ENCODE data around the gene INS. TPM values are rescaled to one million over a fixed set of nuclear protein-coding genes. Genes with fewer than 3 reads are reported as not detected.

INS gene
- total and polyA plus RNA-seq, 4 donors: 0.16 to 0.37 TPM; not detected in 2

DNA sequence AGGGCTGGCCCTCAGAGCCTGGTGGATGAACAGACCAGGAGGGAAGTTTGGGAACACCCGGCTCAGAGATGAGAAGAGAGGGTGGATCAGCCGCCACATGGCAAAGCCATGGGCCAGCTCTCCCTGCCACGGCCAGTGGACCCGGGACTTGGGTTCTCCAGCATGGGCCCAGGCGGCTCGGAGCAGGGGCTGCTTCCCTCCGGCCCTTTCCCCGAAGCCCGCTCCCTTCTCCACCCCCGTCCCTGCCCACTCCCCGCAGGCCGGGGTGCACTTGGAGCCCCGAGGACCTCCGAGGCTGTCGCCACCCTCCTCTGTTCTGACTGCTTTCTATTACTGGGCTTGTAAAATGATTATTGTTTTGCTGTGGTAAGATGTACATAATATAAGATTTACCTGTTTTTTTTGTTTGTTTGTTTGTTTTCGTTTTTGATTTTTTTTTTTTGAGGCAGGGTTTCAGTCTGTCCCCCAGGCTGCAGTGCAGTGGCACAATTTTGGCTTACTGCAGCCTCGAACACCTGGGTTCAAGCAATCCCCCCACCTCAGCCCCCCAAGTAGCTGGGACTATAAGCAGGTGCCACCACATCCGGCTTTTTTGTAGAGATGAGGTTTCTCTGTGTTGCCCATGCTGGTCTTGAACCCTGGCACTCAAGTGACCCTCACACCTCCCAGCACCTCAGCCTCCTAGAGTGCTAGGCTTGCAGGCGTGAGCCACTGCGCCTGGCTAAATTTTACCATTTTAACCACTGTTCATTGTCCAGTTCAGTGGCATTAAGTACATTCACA, 21.9 kb upstream of the INS start:
- no peak overlapping the region for H3K9ac ChIP-seq (ENCODE audit: low read depth in 1 of 2, low read length in 2 of 2)
- no peak overlapping the region for H3K27ac ChIP-seq (ENCODE audit: low read depth in 1 of 2, low read length in 2 of 2)
- DNase-seq (ENCODE audit: low spot score): no peak
- H3K9me3 ChIP-seq (ENCODE audit: control insufficient read depth in 4 of 4, low read length in 3 of 4): no peaks in the 10 kb centered on the region
- no peak overlapping the region for H3K4me3 ChIP-seq (ENCODE audit: low read depth in 1 of 3, low read length in 3 of 3)
- WGBS: 78% methylated on average over 20 of the region's 20 CpGs
- no peak for TF ChIP-seq NR2F2 (IDR thresholded peaks at IDR 0.05)
- no peak for TF ChIP-seq ZBTB33 (IDR thresholded peaks at IDR 0.05)
- TF ChIP-seq HNF4A (conservative IDR thresholded peaks at IDR 0.05): no peak
- TF ChIP-seq SP1 (IDR thresholded peaks at IDR 0.05): no peak
- TF ChIP-seq MAX (IDR thresholded peaks at IDR 0.05): no peak
- TF ChIP-seq EGR1 (IDR thresholded peaks at IDR 0.05; ENCODE audit: low read depth in 2 of 2): no peak
- TF ChIP-seq FOXA2 (IDR thresholded peaks at IDR 0.05): no peak
- no peak for TF ChIP-seq JUND (IDR thresholded peaks at IDR 0.05)
- TF ChIP-seq FOXA1 (IDR thresholded peaks at IDR 0.05): no peak
- TF ChIP-seq TAF1 (conservative IDR thresholded peaks at IDR 0.05): no peak
- TF ChIP-seq RXRA (IDR thresholded peaks at IDR 0.05): no peak
- TF ChIP-seq RAD21 (IDR thresholded peaks at IDR 0.05): no peak
- TF ChIP-seq CTCF (IDR thresholded peaks at IDR 0.05; ENCODE audit: low read depth, low read length, missing input control): no peak
- TF ChIP-seq HNF4G (IDR thresholded peaks at IDR 0.05): no peak
- no peak for TF ChIP-seq GABPA (IDR thresholded peaks at IDR 0.05 in 1 of 2, conservative IDR thresholded peaks at IDR 0.05 in 1 of 2)
- TF ChIP-seq, protein P1, sequence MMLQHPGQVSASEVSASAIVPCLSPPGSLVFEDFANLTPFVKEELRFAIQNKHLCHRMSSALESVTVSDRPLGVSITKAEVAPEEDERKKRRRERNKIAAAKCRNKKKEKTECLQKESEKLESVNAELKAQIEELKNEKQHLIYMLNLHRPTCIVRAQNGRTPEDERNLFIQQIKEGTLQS (IDR thresholded peaks at IDR 0.05): no peak
- H3K27me3 ChIP-seq (ENCODE audit: control insufficient read depth in 4 of 4, insufficient read depth in 4 of 4, low read length in 3 of 4): peaks cover 0 to 3% (median under 1%) of the 10 kb centered on the region in 4 donors
- H3K4me1 ChIP-seq (ENCODE audit: control insufficient read depth in 4 of 4, insufficient read depth in 4 of 4, low read length in 3 of 4): no peaks in the 10 kb centered on the region
- no peaks in the 10 kb centered on the region for H3K36me3 ChIP-seq (ENCODE audit: control insufficient read depth in 4 of 4, insufficient read depth in 3 of 4, low read depth in 1 of 4, low read length in 3 of 4)

DNA sequence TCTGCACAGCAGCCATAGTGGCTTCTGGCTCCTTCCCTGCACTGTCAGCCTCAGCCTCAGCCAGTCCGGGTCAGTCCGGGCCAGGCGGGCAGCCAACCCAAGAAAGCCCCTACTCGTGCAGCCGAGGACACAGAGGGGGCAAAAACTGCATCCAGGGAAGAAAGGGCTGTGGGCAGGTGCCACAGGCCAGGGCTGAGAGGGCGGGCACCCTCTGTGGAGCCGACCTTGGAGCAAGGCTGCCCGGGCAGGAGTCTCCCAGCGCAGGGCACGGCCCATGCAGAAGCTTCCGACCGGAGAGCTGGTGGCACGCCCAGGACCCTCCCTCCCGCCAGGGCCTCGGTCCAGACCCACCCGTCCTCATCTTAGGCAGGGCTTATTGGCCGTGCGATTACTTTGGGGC, 21.1 kb upstream of the INS start:
- Histone ChIP-seq H3K36me3 (ENCODE audit: control insufficient read depth in 4 of 4, insufficient read depth in 3 of 4, low read depth in 1 of 4, low read length in 3 of 4) (no peaks in the 10 kb centered on the region), H3K4me1 (ENCODE audit: control insufficient read depth in 4 of 4, insufficient read depth in 4 of 4, low read length in 3 of 4) (no peaks in the 10 kb centered on the region), H3K9ac (ENCODE audit: low read depth in 1 of 2, low read length in 2 of 2) (no peak overlapping the region), H3K27ac (ENCODE audit: low read depth in 1 of 2, low read length in 2 of 2) (no peak overlapping the region), H3K4me3 (ENCODE audit: low read depth in 1 of 3, low read length in 3 of 3) (no peak overlapping the region), H3K9me3 (ENCODE audit: control insufficient read depth in 4 of 4, low read length in 3 of 4) (no peaks in the 10 kb centered on the region), H3K27me3 (ENCODE audit: control insufficient read depth in 4 of 4, insufficient read depth in 4 of 4, low read length in 3 of 4) (peaks cover 0 to 3% (median 0%) of the 10 kb centered on the region in 4 donors)
- 81% methylated on average over 18 of the region's 18 CpGs for WGBS
- no peak for DNase-seq (ENCODE audit: low spot score)
- TF ChIP-seq FOXA2 (IDR thresholded peaks at IDR 0.05) (no peak), FOXA1 (IDR thresholded peaks at IDR 0.05) (no peak), YY1 (IDR thresholded peaks at IDR 0.05) (no peak), EGR1 (IDR thresholded peaks at IDR 0.05; ENCODE audit: low read depth in 2 of 2) (no peak), ZBTB33 (IDR thresholded peaks at IDR 0.05) (no peak), CTCF (IDR thresholded peaks at IDR 0.05; ENCODE audit: low read depth, low read length, missing input control) (no peak), MAX (IDR thresholded peaks at IDR 0.05) (no peak), HNF4G (IDR thresholded peaks at IDR 0.05) (no peak), NR2F2 (IDR thresholded peaks at IDR 0.05) (no peak)
- TF ChIP-seq, protein P2, sequence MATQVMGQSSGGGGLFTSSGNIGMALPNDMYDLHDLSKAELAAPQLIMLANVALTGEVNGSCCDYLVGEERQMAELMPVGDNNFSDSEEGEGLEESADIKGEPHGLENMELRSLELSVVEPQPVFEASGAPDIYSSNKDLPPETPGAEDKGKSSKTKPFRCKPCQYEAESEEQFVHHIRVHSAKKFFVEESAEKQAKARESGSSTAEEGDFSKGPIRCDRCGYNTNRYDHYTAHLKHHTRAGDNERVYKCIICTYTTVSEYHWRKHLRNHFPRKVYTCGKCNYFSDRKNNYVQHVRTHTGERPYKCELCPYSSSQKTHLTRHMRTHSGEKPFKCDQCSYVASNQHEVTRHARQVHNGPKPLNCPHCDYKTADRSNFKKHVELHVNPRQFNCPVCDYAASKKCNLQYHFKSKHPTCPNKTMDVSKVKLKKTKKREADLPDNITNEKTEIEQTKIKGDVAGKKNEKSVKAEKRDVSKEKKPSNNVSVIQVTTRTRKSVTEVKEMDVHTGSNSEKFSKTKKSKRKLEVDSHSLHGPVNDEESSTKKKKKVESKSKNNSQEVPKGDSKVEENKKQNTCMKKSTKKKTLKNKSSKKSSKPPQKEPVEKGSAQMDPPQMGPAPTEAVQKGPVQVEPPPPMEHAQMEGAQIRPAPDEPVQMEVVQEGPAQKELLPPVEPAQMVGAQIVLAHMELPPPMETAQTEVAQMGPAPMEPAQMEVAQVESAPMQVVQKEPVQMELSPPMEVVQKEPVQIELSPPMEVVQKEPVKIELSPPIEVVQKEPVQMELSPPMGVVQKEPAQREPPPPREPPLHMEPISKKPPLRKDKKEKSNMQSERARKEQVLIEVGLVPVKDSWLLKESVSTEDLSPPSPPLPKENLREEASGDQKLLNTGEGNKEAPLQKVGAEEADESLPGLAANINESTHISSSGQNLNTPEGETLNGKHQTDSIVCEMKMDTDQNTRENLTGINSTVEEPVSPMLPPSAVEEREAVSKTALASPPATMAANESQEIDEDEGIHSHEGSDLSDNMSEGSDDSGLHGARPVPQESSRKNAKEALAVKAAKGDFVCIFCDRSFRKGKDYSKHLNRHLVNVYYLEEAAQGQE (IDR thresholded peaks at IDR 0.05): no peak

Measured in liver (tissue), 9 donors.